GM21723 (cell line): ENCODE measurements around the gene ZGRF1.
"Not testable (repeated sequence)": the region's sequence is repeated elsewhere in the genome, so short reads cannot be mapped to it uniquely, and the experiment has no call there.

Source experiments
- ATAC-seq: cut with Tn5 transposase; IDR thresholded peaks from one replicate; pipeline ENCODE4 v1.9.1; 2021; ENCODE audit warnings: mild to moderate bottlenecking, moderate library complexity; ENCODE audit not compliant: unreplicated experiment

Gene ZGRF1

DNA sequence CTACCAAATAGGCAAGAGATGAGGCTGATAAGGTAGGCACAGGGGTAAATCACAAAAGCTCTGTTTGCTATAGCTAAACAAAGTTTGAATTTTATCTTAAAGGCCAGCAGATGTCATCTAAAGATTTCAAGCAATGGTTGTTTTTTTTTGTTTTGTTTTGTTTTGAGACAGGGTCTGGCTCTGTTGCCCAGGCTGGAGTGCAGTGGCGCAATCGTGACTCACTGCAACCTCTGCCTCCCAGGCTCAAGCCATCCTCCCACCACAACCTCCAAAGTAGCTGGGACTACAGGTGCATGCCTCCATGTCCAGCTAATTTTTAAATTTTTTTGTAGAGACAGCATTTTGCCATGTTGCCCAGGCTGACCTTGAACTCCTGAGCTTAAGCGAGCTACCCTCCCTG lies 77.7 kb downstream of the ZGRF1 start:
- no peak for ATAC-seq

DNA sequence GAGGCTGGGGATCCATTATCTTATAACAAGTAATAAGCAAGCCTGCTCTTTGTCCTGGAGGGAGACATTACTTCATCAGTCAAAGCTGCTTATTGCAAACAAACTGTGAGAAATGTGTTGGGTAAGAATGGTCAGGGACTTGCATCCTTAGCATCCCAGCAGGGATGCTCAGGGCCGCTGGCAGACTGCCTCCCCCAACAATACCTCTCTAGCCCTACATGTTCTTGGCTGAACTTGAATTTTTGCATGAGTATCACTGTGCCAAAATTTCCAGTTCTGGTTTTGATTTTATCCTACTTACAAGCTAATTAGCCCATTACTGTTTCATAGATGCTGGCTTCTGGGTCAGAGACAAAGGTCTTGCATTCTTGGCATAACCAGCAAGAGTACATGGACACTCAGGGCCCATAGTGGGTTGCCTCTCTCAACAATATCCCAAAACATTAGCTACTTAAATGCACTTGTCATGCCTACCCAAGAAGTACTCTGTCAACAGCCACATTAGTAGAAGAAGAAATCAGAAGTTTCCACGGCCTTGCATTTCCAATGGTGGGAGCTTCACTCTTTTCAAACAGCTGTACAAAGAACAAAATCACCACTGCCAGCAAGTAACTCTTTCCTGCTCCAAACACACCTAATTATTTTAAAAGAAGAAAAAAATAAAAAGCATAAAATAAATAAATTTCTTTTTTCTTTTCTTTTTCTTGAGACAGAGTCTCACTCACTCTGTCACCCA lies 78.9 kb downstream of the ZGRF1 start:
- no peak for ATAC-seq

DNA sequence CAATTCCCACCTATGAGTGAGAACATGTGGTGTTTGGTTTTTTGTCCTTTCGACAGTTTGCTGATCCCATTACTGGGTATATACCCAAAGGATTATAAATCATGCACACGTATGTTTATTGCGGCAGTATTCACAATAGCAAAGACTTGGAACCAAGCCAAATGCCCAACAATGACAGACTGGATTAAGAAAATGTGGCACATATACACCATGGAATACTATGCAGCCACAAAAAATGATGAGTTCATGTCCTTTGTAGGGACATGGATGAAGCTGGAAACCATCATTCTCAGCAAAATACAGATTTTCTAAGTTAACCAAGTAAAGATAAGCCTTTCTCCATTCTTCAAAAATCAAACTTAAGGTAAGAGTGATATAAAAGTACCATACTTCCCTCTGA lies 82.4 kb downstream of the ZGRF1 start:
- not testable (repeated sequence) for ATAC-seq

DNA sequence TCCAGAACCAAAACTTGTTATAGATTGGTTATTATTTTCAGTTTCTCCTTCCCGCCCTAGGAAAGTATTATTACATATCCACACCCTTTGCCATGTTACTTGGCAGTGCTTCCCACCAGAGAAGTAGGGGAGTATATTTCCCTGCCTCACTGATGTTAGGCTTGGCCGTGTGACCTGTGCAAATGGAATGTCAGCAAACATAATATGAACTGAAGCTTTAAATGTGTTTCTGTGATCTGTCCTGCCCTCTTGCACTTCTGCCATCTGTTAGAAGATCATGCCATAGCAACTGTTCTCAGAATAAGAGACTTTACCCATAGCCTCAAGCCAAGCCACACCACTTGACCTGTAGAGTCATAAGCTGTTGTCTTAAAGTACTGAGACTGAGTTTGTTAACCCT lies 84.0 kb downstream of the ZGRF1 start:
- no peak for ATAC-seq

DNA sequence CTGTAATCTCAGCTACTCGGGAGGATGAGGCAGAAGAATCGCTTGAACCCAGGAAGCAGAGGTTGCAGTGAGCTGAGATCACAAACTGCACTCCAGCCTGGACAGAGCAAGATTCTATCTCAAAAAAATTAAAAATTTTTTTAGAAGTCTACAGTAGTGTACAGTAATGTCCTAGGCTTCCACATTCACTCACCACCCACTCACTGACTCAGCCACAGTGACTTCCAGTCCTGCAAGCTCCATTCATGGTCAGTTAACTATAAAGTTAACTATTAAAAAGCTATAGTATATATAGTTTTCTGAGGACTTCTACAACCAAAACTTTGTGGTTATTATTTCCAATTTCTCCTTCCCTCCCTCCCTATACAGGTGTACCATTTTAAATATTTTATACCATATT lies 86.0 kb downstream of the ZGRF1 start:
- no peak for ATAC-seq

DNA sequence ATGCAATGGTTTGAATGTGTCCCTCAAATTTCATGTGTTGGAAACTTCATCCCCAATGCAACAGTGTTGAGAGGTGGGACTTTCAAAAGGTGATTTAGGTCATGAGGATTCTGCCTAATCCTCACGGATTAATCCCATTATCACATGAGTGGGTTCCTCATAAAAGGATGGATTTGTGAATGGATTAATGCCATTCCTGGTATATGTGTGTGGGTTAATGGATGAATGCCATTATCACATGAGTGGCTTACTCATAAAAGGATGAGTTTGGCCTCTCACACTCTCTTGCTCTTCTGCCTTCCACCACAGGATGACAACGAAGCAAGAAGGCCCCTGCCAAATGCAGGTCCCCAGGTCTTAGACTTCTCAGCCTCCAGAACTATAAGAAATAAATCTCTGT lies 90.2 kb downstream of the ZGRF1 start:
- ATAC-seq = no peak

DNA sequence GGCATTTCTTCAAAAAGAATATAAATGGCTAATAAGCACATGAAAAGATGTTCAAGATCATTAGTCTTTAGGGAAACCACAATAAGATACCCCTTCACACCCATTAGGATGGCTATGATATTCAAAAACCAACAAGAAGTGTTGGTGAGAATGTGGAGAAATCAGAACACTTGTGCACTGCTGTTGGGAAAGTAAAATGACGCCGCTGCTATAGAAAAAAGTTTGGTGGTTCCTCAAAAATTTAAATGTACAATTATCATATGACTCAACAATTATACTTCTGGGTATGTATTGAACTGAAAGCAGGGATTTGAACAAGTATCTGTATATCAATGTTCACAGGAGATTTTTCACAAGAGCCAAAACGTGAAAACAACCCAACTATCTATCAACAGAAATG lies 91.4 kb downstream of the ZGRF1 start:
- no peak for ATAC-seq

DNA sequence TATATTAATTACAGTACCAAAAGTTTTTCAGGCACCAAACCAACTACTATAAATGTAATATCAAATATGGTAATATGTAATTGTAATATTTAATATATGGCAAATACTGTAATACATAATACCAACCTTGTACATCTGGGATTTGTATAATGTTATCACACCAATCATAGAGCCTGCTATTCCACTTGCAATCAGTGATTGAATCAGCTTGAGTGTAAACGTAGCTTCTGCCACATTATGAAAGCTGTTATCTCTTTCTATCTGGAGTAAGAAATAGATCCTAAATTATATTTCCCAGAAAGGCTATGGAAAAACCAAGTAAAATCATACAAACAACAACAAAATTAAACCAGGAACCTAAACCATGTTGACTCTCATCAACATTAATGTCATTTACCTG lies 96.0 kb downstream of the ZGRF1 start:
- ATAC-seq = no peak

DNA sequence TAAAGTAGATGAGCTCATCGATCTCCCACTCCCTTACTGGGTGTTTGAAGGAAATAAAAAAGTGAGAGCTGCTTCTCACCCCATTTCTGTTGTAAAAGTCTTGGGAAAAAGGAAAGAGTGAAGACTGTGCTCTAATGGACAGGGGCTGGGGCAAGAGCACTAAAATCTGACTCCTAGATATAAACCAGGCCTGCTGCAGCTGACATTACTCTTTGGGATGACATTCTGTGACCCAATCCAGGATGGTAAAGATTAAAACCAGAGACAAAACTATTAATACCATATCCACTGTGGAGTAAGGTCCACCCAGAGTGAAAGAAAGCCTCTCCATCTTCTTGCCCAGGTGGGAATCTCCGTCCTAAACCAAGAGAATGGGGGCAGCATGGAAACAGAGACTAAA lies 100.6 kb downstream of the ZGRF1 start:
- no peak for ATAC-seq

DNA sequence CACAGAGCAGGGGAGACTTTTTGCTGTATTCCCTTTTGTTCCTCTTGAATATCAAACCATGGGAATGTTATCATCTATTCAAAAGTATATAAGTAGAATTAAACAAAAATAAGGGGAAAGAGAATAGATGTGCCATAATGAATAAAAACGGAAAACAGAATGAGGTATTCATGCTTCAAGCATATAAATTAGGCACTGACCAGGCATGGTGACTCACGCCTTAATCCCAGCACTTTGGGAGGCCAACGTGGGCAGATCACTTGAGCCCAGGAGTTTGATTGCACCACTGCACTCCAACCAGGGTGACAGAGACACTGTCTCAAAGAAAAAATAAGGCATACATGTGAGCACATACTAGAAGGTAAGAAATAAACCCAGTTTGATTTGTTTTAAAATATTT lies 104.4 kb downstream of the ZGRF1 start:
- ATAC-seq = no peak

DNA sequence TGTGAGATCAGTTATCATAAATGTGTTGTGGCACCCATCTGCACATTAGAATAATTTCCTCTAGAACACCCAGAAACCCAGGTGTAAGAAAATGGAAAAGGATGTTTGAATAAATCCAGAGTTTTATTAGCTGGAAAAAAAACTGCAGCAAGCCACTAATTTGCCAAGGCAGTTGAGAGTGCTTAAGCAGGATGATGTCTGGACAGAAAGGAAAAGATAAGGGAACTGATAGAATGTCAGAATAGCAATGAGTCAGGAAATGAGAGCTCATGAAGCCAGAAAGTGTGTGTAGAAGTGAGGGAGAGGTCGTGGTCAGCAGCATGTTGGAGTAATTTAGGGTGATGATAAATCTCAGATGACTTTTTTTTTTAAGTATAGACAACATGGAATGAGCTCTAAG lies 105.6 kb downstream of the ZGRF1 start:
- ATAC-seq = no peak

DNA sequence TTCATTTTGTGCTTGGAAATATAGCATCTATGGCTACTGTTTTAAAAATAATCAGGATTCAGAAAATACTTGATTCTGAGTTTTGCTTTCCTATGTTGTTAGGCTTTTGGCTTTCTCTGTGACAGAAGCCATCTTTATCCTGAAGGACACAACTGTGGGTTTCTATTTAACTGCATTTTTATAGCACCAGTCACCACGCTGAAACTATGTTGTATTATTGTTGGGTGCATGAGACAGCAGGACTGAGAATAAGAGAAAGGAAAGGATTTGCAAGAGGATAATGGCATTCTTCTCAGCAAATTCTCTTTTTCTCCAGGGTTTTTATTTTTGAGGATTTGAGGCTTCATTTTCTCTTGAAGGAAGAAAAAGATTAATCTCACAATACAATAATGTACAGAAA lies 110.6 kb downstream of the ZGRF1 start:
- ATAC-seq = no peak

DNA sequence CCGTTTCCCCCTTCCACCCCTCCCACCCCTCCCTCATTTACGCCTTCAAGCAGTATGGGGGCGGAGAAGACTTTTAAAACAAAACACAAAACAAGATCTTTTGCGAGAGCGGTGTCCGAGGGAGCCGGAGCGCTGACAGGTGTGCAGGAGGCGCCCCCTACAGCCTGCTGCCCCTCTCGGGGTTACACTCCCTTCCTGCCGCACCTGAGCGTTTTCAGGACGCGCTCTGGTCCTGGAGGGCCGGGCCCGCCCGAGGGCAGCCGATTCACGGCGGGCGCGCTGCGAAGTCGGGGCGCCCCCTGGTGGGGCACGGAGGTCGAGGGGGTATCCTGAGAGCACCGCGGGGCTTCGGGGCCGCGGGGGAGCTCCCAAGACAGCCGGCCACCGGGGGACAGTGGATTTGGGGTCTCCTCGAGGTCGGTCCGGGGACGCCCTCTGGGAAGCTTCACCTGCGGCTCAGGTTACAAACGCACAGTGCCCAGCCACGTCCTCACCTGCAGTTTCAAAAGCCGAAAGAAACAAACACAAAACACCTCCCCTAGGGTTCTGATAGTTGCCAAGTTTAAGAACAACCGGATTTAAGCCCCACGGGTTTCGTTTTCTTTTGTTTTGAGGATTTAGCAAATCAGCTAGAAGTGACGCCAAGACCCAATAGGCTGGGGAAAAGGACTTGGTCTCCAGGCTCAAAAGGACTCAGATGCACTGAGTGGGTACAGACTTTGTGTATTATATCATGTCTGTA lies 112.8 kb downstream of the ZGRF1 start:
- ATAC-seq = peak; percentile 88

DNA sequence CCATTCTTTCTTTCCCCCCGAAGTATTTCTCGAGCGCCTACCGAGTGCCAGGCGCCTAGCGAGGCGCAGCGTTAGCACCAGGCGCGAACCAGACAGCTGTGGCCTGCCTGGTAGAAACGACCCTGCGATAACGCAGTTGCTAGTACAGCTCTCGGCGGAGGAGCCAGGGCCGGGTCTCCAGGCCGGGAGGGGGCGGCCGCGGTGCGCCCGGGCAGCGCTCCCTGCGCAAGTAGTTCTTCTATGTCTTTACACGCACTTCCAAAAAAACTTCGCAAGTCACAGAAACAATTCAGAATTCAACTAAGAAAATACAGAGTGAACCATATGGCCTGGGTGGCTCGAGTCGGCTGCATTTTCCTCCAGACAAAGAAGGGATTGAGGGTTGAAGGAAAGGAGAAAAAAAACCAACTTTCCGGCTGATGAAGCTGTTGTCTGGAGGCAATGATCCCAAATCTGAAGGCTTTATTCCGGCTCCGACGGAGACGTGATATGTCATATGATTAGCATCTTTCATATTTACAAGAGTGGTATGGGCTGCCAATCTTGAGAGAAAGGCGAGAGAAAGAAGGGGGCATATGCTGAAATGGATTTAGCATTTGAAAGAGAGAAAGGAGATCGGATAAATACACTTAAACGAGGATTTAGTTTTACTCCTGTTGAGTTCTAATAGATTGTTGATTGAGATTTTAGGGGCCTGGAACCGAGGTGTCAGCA lies 113.5 kb downstream of the ZGRF1 start:
- peak; percentile 40 for ATAC-seq

DNA sequence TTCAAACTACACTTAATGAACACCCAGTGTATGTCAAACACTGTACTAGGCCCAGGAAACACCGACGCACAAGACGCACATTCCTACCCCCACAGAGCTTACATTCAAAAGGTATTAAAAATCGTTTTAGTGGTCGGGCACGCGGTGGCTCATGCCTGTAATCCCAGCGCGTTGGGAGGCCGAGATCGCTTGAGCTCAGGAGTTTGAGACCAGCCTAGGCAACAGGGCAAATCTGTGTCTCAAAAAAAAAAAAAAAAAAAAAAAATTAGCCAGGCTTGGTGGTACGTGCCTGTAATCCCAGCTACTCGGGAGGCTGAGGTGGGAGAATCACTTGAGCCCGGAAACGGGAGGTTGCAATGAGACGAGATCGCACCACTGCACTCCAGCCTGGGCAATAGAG lies 114.3 kb downstream of the ZGRF1 start:
- ATAC-seq = not testable (repeated sequence)

DNA sequence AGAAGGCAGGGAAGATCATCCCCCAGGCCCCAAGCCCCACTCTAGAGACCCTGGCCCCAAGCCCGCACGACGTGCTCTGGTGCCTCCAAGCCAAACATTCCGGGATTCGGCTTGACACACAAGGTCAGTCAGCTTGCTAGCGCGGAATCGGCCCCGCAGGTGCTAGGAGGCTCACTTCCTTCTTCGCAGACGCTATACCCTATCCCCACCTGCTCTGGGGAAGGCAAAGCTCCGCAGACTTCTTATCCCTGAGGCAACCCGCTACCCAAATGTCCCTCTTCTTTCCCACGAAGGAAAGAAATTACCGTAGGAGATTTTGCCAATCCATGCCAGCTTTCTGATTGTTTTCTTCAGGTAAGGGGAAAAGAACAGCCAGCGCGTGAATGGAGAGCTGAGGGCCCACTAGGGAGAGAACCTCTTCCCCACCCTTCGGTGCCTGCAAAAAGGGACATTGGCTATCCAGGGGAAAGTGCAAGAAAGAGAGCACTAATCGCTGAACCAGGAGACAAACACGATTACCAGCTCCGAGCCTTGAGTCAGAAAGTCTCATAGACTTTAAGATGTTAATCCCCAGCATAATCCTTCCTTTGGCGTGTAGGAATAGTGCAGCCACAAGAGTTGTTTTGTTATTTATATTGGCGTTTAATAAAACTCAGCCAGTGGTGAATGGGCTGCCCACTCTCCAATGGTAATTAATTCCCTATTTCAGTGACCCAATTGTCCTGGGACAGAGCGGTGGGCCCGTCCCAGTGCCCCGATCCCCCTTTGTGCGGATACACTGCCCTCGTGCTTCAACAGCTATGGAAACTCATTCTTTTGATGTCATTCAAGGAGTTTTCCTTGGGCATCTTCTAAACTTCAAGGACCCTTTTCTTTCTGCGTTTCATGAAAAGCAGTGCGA lies 115.3 kb downstream of the ZGRF1 start:
- ATAC-seq = no peak

DNA sequence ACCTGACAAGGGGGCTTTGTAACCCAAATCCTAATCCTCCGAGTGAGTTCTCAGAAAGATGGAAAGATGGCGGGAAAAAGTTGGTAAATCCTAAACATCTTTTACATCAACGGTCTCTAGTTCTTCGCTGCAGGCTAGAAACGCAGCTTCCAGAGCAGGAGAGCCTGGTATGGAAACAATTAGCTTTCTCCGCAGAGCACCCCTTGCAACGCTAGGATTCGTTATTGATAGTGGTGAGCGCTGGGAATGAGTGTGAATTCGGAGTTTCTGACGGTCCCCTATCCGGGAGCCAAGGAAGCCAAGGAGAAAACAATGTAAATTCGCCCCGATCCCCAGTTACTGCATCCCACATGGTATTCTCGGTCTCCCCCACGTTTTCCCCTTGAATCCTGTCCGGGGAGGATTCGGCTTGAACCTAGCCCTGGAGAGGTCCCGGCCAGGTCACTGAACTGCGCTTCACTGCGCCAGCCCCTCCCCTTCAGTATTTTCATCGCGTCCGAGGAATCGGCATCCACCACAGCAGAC lies 116.0 kb downstream of the ZGRF1 start:
- ATAC-seq = no peak

DNA sequence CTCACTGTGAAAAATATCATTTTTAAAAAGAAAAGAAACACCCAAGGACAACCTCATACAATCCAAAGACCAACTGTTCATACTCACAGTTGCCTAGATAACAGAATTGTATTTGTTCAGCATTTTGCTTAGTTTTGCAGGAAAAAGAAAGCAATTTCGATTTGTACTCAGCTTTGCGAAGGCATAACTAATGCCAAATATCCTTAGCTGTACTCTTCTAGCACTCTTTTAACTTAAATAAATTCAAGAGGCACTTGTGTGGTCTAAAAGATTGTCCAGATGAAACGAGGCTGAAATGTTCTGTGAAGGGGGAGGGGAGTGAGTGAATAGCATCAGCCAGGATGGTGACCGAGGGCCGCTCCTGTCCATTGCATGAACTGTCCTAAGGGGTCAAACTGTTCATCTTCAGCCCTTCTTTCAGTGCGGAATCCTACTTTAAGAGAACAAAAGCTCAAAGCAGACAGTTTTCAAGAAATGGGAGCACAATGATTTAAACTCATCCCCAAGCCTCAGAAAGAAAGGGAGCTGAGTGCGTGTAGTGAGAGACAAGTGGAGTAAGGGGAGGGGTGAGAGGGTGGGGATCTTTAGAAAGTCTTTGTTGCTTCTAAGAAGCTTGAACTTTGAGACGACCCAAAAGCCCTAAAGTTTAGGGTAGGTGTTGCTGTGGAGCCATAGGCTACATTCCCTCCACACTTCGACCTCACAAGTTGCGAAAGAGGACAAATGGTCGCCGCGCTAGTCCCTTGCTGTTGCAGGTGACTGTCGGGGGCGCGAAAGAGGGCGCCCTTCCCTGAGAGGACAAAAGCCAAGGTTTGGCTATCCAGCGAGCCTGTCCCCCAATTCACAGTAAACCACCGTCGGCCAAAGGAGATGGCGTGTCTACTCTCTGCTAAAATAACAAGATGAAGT lies 116.8 kb downstream of the ZGRF1 start:
- no peak for ATAC-seq

DNA sequence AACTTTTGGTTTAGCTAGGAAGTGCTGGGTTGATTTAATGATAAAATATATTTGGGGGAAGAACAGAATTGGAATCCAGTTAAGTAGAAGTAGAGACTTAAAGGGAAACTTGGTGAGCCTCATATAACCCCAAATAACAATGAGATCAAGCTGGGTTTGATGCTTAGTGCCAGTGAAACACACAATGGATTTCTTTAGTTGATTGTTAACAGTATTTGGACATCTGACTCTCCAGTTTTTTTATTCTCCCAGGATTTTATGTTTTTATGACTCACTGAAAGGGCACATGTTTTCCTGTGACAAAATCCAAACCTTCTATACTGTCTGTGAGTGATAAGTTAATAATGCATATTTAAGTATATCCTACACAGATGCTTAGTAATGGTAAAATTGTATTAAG lies 118.0 kb downstream of the ZGRF1 start:
- ATAC-seq = no peak

DNA sequence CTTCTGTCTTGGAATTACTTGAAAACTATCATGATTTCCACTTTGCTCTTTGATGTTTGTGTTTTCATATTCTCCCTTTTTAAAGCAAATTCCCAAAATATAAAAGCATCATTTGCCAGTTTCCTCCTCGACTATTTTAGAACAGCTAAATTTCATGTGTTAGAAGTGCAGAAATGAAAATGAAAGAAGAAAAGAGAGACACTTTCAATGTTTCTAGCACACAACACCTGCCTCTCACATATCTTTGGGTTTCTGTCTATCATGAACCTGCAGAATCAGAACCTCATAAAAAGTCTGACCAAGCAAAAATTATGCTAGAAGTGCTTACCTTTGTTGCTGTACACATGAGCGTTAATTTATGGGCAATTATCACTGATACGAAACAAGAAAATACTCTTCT lies 118.8 kb downstream of the ZGRF1 start:
- ATAC-seq = no peak
